CD4-positive, alpha-beta T cell (primary cell): ENCODE data around the gene STPG4. TPM values are rescaled to one million over a fixed set of nuclear protein-coding genes. Genes with fewer than 3 reads are reported as not detected.

Experiments used
- ATAC-seq: fragments of 200-7000 bp; cut with Tn5 transposase; one replicate; pipeline ENCODE4 v1.10.0; 2022; ENCODE audit warnings: mild to moderate bottlenecking; ENCODE audit not compliant: poor library complexity
- CTCF ChIA-PET: fragments of 350-600 bp; sonication (Branson Sonifier 250); formaldehyde crosslinking; loops from one replicate; lab custom pipeline; 2021; ENCODE audit warnings: antibody characterized with exemption, inconsistent platforms; lab: Charles Lee
- POLR2A ChIA-PET: fragments of 350-600 bp; sonication (Branson Sonifier 250); formaldehyde crosslinking; loops from one replicate; lab custom pipeline; 2021; ENCODE audit warnings: antibody characterized with exemption, inconsistent platforms; lab: Charles Lee
- DNase-seq, 14 experiments: peaks; one replicate each; pipeline ENCODE4 v3.0.0-alpha.2; 2013 to 2020; ENCODE audit warnings: mixed read lengths in 2 of 14
- H3K27ac ChIP-seq, 2 donors: one replicate each; pipeline versions ENCODE4 v1.5.1 to v1.7.0; 2013; ENCODE audit warnings: low read length in 2 of 2, low read depth in 1 of 2, mild to moderate bottlenecking in 1 of 2
- H3K27me3 ChIP-seq, 2 experiments: 1 replicate in 1 of 2; 2 replicates in 1 of 2; pipeline versions ENCODE4 v1.6.1 to v1.7.0; 2013; ENCODE audit warnings: low read length in 2 of 2, control low read depth in 1 of 2, mild to moderate bottlenecking in 1 of 2, moderate library complexity in 1 of 2; ENCODE audit not compliant: insufficient read depth in 2 of 2, control insufficient read depth in 1 of 2
- H3K36me3 ChIP-seq: one replicate; pipeline ENCODE4 v1.6.1; 2013; ENCODE audit warnings: low read length, control low read depth; ENCODE audit not compliant: insufficient read depth
- H3K4me1 ChIP-seq: one replicate; pipeline ENCODE4 v1.6.1; 2013; ENCODE audit warnings: low read length, control low read depth; ENCODE audit not compliant: insufficient read depth
- H3K4me3 ChIP-seq: one replicate; pipeline ENCODE4 v1.5.1; 2013; ENCODE audit warnings: mild to moderate bottlenecking, low read length, moderate library complexity
- H3K9me3 ChIP-seq, 2 experiments: 1 replicate in 1 of 2; 2 replicates in 1 of 2; pipeline versions ENCODE4 v1.6.1 to v1.7.0; 2013; ENCODE audit warnings: low read length in 2 of 2, mild to moderate bottlenecking in 2 of 2, control low read depth in 1 of 2, moderate library complexity in 1 of 2; ENCODE audit not compliant: control insufficient read depth in 1 of 2, insufficient read depth in 1 of 2
- H3K27ac Mint-ChIP-seq: one replicate; pipeline ENCODE4 v1.8.0; 2020; ENCODE audit warnings: mixed read lengths
- H3K27me3 Mint-ChIP-seq: one replicate; pipeline ENCODE4 v1.8.0; 2021; ENCODE audit warnings: mixed read lengths
- H3K36me3 Mint-ChIP-seq: one replicate; pipeline ENCODE4 v1.8.0; 2021; ENCODE audit warnings: low read depth, mixed read lengths
- H3K4me1 Mint-ChIP-seq: one replicate; pipeline ENCODE4 v1.8.0; 2021; ENCODE audit warnings: low read depth, mixed read lengths
- H3K4me3 Mint-ChIP-seq: one replicate; pipeline ENCODE4 v1.8.0; 2020; ENCODE audit warnings: mild to moderate bottlenecking, mixed read lengths
- H3K9me3 Mint-ChIP-seq: one replicate; pipeline ENCODE4 v1.8.0; 2020; ENCODE audit warnings: mixed read lengths
- intact Hi-C, 2 experiments: fragments of 100-400 bp; cut with DNase I in 1 of 2; cut with micrococcal nuclease in 1 of 2; formaldehyde crosslinking; loops; one replicate each; pipeline versions ENCODE4 v1.15.1 to v1.9.0; 2023 to 2025; cut with DNase I, micrococcal nuclease
- total RNA-seq, 174 experiments: library from RNA in 2 of 174; stranded (reverse) in 2 of 174; gene quantifications; one replicate each; pipeline ENCODE4 v1.2.3 and lab custom pipeline; 2021 to 2026
- TF ChIP-seq, protein P1 (sequence below): fragments of 200-600 bp; IDR thresholded peaks from one replicate; pipeline ENCODE4 v1.8.0; 2022; ENCODE audit warnings: antibody characterized with exemption, mild to moderate bottlenecking

The STPG4 gene
- total RNA-seq, 2 experiments from 2014 or later: not detected

- ChIA-PET POLR2A (no interaction called here), CTCF (no interaction called here)
- H3K9me3 Mint-ChIP-seq: no peaks in the 10 kb centered on the region
- TF ChIP-seq, protein P1, sequence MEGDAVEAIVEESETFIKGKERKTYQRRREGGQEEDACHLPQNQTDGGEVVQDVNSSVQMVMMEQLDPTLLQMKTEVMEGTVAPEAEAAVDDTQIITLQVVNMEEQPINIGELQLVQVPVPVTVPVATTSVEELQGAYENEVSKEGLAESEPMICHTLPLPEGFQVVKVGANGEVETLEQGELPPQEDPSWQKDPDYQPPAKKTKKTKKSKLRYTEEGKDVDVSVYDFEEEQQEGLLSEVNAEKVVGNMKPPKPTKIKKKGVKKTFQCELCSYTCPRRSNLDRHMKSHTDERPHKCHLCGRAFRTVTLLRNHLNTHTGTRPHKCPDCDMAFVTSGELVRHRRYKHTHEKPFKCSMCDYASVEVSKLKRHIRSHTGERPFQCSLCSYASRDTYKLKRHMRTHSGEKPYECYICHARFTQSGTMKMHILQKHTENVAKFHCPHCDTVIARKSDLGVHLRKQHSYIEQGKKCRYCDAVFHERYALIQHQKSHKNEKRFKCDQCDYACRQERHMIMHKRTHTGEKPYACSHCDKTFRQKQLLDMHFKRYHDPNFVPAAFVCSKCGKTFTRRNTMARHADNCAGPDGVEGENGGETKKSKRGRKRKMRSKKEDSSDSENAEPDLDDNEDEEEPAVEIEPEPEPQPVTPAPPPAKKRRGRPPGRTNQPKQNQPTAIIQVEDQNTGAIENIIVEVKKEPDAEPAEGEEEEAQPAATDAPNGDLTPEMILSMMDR: no peak
- ATAC-seq (no peak), DNase-seq (no peak)
- H3K36me3 ChIP-seq: peaks cover 76% of the 10 kb centered on the region
- H3K4me3 ChIP-seq: no peak overlapping the region
- no peaks in the 10 kb centered on the region for H3K27me3 ChIP-seq
- H3K4me3 Mint-ChIP-seq: no peak overlapping the region
- no peak overlapping the region for H3K27ac Mint-ChIP-seq
- peaks cover 0 to 5% of the 10 kb centered on the region in 2 experiments for H3K9me3 ChIP-seq
- intact Hi-C loops: no loop called here
- peaks cover 71% of the 10 kb centered on the region for H3K36me3 Mint-ChIP-seq
- no peaks in the 10 kb centered on the region for H3K27me3 Mint-ChIP-seq
- H3K4me1 Mint-ChIP-seq: peaks cover 13% of the 10 kb centered on the region
- no peak overlapping the region for H3K27ac ChIP-seq
- peaks cover 5% of the 10 kb centered on the region for H3K4me1 ChIP-seq
Observed at GRCh38 chr2:47050762-47051161, 104.3 kb downstream of the STPG4 start.

- POLR2A ChIA-PET: no interaction called here
- no peak overlapping the region for H3K27ac Mint-ChIP-seq
- Histone ChIP-seq H3K36me3 (peaks cover 78% of the 10 kb centered on the region), H3K27me3 (no peaks in the 10 kb centered on the region), H3K9me3 (peaks cover 0 to 5% of the 10 kb centered on the region in 2 experiments), H3K27ac (no peak overlapping the region), H3K4me1 (no peaks in the 10 kb centered on the region), H3K4me3 (no peak overlapping the region)
- DNase-seq (no peak), ATAC-seq (no peak)
- intact Hi-C loops: no loop called here
- H3K9me3 Mint-ChIP-seq: no peaks in the 10 kb centered on the region
- H3K4me3 Mint-ChIP-seq: no peak overlapping the region
- H3K4me1 Mint-ChIP-seq: peaks cover 10% of the 10 kb centered on the region
- peaks cover 77% of the 10 kb centered on the region for H3K36me3 Mint-ChIP-seq
- TF ChIP-seq, protein P1: no peak
- H3K27me3 Mint-ChIP-seq: no peaks in the 10 kb centered on the region
- CTCF ChIA-PET: no interaction called here
Observed at GRCh38 chr2:47050021-47050760, 104.9 kb downstream of the STPG4 start.

- intact Hi-C loops: no loop called here
- H3K9me3 ChIP-seq: peaks cover 0 to 5% of the 10 kb centered on the region in 2 experiments
- TF ChIP-seq, protein P1: no peak
- Mint-ChIP-seq H3K27ac (no peak overlapping the region), H3K36me3 (peaks cover 83% of the 10 kb centered on the region), H3K4me3 (no peak overlapping the region), H3K9me3 (no peaks in the 10 kb centered on the region), H3K27me3 (no peaks in the 10 kb centered on the region), H3K4me1 (peaks cover 7% of the 10 kb centered on the region)
- H3K4me1 ChIP-seq: no peaks in the 10 kb centered on the region
- ChIA-PET POLR2A (no interaction called here), CTCF (no interaction called here)
- no peak overlapping the region for H3K4me3 ChIP-seq
- ATAC-seq (no peak), DNase-seq (no peak)
- H3K27me3 ChIP-seq: no peaks in the 10 kb centered on the region
- H3K36me3 ChIP-seq: peaks cover 79% of the 10 kb centered on the region
- H3K27ac ChIP-seq: no peak overlapping the region
Observed at GRCh38 chr2:47049502-47049901, 105.6 kb downstream of the STPG4 start.
